Globus pallidus (tissue), 1 donor: ENCODE measurements around the gene KCNQ2.
"Not testable (repeated sequence)": the region's sequence is repeated elsewhere in the genome, so short reads cannot be mapped to it uniquely, and the experiment has no call there.

Experiments used
- DNase-seq: peaks from one replicate; pipeline ENCODE4 v3.0.0-alpha.2; 2015; ENCODE audit warnings: low spot score

KCNQ2 gene

DNA sequence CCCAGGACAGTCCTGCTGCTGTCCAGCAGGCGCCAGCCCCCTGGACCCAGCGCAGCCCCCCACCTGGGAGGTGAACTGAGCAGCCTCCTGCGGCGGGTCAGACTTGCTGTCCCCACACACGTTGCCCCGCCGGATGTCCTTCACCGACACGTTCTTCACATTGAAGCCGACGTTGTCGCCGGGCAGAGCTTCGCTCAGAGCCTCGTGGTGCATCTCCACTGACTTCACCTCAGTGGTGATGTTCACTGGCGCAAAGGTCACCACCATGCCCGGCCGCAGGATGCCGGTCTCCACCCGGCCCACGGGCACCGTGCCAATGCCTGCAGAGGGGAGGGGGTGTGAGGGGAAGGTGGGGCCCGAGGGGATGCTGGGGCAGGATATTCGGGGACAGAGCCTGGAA, 18.0 kb upstream of the KCNQ2 start:
- no peak for DNase-seq

DNA sequence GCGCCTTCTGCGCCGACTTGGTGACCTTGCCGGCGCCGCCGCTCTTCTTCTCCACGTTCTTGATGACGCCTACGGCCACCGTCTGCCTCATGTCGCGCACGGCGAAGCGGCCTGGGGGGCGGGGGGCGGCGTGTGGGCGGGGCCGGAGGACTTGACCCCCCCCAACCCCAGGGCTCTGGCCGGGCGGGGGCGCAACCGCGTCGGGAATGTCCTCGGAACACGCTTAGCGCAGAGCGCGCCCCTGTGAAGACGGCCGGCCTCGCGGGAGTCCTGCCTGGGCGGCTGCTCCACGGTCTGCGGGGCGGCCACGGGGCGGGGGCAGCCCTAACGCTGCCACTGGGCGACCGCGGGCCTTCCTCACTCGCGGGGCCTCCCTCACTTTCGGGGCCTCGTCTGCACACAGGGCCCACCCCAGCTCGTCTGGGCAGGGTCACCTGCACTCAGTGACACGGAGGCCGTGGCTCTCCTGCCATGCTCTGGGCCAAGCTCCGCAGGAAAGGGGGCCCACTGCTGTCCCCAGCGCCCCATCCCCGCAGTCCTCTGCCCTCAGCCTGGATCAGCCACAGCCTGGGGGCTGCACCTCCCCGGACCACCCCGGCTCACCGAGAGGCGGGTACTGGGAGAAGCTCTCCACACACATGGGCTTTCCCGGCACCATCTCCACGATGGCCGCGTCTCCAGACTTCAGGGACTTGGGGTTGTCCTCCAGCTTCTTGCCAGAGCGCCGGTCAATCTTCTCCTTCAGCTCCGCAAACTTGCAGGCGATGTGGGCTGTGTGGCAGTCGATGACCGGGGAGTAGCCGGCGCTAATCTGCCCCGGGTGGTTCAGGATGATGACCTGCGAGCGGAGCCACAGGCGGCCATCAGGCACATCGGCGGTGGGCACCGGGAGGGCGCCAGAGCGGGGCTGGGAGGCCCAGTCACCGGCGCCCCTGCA, 16.1 kb upstream of the KCNQ2 start:
- DNase-seq, result no peak

DNA sequence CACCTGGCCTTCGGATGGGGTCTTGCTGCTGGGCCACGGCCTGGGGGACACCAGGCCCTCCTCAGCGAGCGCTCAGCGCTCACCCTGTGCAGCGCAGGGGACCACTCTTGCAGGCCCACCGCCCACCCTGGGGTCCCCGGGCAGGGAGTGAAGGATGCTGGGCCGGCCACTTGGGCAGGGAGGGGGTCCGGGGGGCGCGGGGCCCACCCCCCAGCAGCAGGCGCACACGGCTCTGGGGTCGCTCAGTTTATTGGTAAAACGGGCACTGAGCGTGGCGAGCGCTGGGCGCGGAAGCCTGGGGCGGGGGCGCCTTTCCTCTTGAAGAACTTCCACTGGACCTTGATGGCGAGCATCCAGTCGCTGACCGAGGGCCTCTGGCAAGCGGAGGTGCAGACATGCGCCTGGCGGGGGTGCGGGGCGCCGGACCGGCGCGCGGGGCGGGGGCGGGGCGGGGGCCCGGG, 15.4 kb upstream of the KCNQ2 start:
- DNase-seq, result no peak

DNA sequence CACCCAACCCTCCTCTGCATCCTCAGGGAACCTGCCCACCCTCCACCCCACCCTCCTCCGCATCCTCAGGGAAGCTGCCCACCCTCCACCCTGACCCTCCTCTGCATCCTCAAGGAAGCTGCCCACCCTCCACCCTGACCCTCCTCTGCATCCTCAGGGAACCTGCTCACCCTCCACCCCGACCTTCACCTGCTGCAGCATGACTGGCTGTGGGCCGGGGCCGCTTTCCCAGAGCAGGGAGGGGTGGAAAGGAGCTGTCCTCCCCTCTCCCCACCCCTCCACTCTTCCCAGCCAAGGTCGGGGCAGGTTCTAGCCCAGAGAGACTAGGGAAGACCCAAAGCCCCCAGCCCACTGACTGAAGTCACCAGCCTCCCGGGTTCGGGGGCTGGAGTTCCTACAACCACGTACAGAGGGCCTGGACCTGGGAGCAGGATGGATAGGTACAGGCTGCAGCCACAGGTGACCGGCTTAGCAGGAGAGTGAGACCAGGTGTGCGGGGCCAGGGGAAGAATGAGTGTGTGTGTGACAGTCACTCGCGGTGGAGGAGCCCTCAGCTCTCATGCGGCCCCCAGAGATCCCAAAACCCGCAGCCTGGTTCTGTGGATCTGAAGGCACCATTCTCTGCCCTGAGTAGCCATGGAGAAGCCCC, 14.8 kb upstream of the KCNQ2 start:
- DNase-seq, result no peak

DNA sequence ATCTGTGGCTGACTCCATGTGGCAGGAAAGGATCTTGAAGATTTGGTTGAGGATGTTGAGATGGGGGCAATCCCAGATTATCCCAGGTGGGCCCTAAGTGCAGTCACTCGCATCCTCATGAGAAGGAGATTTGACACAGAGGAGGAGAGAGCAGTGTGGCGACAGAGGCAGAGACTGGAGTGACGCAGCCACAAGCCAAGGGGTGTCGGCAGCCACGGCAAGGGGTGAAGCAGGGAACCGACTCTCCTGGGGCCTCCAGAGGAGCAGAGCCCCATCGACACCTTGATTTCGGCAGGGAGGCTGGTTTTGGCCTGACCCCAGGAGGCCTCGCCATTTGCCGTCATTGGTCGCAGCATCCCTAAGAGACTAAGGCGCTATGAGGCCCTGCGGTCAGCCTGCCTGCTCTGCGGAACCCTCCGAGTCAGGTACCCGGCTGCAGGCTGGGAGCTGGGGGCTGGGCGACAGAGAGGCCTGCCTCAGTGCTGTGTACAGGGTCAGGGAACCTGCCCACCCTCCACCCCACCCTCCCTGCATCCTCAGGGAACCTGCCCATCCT, 13.9 kb upstream of the KCNQ2 start:
- DNase-seq, result no peak

DNA sequence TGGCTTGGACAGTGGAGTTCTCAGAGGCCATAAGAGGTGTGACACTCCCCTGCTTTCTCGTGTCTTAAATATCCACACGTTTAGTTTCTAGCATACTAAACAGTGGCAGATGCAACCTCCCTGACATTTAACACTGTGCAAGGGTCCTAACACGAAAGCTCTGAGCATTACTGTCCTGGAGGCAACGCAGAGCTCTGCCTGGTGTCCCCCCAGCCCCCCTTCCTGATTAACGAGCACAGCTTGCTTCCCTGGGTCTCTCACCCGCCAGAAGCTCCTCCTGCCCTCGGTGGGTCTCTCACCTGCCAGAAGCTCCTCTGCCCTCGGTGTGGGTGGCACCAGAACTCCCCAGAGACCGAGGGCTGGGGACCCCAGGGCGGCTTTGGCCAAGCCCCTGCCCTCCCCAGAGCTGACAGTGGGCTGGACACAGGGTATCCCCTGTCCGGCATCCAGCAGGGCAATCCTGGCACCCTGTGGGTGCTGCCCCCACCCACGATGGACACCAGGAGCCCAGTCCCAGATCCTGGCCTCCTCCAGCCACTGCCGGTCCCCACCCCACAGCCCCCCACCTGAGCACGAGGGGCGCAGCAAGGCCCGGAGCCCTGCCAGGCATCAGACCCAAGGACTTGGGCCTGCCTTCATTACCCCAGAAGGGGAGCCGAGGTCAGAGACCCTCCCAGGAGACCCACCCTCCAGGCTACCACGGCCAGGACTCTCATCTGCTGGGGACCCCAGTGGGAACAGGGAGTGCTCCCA, 12.4 kb upstream of the KCNQ2 start:
- no peak for DNase-seq

DNA sequence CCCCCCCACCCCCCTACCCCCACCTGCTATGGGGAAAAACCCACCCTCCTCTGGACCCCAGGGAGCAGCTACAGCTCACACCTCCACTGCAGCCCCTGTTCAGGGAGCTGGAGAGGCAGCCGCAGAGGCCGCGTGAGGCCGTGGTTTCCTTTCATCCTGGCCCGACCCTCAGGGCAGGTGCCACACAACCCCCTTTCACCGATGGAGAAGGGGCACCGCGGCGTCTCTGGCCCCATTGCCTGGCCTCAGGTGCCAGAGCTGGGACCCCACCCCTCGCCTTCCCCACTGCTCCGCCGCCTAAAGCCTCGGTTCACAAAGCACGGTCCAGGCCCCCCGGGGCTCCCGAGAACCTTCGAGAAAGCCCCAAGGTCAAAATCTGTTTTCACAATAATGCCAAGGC, 11.8 kb upstream of the KCNQ2 start:
- no peak for DNase-seq

DNA sequence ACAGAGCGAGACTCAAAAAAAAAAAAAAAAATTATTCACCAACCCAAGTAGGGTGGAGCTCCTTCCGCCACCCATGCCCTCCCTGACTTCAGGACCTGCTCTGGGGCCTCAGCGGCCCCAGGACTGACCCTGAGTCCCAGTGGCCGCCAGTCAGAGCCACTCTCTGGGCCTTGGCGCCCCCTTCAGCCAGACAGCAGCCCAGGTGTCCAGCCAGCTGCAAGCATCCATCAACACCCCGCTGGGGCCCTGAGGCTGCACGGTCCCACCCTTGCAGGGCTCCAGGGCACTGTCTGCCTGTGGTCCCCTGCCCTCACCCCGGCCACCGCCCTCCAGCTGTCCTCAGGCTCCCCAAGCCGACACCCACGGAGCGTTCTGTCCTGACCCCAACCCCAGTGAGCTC, 11.4 kb upstream of the KCNQ2 start:
- DNase-seq, result no peak

DNA sequence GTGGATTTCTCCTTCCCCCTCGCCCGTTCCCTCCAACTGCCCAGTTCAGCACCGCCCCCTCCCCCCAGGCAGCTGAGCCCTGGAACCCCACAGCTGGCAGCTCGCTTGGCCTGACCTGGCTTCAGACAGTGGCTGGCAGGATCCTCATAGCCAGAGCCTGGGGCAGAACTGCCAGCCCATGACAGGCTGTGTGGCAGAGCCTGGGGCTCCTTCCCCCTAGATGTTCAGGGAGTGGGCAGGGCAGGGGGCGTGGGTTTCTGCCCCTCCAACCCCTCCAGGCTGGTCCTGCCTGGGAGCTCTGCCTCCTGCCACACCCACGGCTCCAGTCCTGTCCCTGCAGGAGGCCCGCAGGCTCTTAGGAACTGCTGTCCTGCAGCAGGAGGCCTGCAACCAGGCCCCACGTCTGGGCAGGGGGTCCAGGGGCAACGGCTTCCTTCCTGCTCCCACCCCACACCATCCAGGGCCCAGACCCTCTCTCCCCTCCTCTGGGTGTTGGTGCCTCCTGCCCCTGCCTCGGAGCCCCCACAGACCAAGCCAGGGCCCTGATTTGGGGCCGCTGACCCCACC, 9.6 kb upstream of the KCNQ2 start:
- no peak for DNase-seq

DNA sequence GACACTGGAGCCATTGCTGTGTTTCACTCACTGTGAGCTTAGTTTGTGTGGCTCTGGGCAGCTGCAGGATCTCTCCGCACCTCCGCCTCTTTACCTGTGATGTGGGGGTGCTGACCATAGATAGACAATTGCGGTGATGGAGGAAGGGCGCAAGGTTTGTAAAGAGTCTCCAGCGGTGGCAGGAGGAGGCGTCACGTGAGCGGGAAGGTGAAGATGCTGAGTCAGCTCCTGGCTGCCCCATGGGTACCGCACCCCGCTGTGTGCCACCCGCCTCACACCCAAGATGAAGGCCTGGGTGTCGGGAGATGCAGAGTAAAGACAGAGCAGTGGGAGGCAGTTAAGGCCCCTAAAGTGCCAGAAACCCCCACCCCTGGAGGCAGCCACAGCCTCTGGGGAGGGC, 9.0 kb upstream of the KCNQ2 start:
- DNase-seq, result no peak

DNA sequence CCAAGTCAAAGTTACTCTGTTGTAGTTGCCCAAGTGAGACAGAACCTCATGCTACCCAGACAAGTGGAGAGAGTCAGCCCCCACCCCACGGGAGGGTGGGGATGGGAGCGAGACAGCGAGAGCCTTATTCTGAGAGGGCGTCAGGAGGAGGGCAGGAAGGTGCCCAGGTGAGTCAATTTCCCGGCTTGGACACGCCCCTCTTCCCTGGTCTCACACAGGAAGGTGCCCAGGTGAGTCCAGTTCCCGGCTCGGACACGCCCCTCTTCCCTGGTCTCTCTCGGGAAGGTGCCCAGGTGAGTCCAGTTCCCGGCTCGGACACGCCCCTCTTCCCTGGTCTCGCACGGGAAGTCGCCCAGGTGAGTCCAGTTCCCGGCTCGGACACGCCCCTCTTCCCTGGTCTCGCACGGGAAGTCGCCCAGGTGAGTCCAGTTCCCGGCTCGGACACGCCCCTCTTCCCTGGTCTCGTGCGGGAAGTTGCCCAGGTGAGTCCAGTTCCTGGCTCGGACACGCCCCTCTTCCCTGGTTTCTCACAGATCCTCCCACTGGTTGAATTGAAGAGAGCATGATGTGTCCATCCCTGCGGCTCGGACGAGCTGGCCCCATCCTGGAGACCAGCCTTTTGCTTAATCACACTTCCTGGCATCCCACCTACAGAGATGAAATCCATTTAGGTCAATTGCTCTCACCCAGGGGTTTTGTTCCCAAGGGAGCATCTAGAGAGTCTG, 7.4 kb upstream of the KCNQ2 start:
- not testable (repeated sequence) for DNase-seq

DNA sequence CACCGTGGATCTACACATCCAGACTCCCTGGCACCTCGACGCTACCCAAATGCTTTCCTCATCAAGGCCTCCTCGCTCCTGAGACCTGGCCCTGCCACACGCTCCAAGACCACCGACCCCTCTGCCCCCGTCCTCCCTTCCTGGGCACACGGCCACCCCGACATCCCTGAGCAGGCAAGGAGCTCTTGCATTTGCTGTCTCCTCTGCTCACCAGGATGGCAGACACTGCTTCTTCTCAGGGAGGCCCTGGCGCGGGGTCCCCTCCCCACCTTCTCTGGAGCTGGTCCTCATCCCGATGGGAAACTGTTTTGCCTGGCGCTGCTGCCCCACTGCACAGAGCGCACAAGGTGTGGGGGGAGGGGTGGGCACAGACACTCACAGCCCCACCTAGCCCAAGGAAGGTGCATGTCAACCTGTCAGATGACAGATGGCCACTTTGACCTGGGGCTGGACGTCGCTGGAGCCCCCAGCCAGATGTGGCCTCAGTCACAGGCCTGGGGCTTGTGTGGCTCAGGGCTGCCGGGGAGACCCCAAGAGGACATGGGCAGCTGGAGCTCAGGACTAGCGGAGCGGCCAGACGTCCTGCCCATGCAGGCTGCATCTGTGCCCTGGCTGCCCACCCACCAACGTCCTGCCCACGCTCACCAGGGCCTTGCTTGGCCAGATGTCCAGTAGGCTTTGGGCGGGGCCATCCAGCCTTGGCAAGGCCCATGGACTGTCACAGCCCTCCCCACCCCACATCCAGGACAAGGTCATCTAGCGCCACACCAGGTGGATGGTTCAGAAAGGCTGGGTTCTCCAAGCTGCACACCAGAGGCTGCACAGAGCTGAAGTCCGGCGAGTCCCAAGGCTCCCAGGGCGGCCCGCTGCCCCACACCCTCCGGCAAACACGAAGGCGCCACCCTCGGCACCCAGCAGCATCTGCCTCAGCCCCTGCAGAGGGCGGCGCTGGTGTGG, 6.2 kb upstream of the KCNQ2 start:
- no peak for DNase-seq

DNA sequence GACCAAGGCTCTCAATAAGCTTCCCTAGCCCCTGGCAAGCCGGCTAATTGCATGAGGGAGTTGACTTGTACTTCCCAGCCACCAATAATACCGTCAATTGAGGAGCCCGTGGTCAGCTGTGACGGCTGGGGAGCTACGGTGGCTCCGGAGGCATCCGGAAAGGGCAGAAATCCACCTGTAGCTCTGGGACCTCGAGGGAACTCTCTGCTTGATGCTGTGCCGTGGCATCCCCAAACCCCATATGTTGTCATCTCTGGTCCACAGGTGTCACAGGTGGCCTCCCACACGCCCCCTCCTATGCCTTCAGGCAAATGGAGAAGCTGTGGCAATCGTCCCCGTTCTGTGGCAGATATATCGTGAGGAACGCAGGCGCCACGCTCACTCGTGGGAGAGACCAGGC, 5.5 kb upstream of the KCNQ2 start:
- no peak for DNase-seq

DNA sequence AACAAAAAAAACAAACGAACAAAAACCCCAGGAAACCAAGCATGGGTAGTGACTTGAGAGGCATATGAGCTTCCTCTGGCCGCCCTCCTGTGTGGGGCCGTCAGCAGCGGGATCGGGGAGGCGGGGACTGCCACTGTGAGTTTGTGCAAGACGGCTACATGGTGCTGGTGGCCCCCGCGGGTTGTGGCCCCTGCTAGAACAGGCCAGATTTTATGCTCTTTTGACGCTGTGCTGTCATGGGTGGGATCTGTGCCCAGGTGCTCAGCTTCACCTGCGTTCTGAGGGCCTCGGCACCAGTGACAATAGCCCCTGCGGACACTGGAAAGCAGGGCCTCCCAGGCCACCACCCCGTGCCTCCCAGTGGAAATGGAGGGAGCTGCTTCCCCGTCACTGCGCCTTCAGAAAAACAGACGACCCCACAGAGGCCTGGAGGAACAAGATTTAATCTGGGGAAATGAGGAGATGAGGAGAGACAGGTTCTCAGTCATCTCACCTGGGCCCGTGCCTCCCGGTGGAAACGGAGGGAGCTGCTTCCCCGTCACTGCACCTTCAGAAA, 4.7 kb upstream of the KCNQ2 start:
- DNase-seq, result no peak

DNA sequence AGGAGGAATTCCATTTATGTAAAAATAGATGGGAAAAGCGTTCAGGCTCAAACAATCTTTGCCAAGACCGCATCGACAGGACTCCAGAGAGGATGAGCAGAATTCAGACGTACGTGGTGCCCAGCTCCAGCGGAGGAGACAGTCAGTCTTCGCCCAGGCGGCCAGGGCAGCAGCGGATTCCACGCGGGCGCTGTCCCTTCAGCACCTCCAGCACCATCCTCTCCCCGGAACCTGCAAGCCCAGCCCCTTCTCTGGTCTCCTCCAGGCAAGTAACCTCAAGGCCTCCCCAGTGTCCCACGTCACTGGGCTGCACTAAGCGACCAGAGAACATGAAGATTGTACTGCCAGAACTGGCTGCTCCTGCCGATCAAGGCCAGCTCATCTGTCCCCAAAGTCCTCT, 2.8 kb upstream of the KCNQ2 start:
- no peak for DNase-seq

DNA sequence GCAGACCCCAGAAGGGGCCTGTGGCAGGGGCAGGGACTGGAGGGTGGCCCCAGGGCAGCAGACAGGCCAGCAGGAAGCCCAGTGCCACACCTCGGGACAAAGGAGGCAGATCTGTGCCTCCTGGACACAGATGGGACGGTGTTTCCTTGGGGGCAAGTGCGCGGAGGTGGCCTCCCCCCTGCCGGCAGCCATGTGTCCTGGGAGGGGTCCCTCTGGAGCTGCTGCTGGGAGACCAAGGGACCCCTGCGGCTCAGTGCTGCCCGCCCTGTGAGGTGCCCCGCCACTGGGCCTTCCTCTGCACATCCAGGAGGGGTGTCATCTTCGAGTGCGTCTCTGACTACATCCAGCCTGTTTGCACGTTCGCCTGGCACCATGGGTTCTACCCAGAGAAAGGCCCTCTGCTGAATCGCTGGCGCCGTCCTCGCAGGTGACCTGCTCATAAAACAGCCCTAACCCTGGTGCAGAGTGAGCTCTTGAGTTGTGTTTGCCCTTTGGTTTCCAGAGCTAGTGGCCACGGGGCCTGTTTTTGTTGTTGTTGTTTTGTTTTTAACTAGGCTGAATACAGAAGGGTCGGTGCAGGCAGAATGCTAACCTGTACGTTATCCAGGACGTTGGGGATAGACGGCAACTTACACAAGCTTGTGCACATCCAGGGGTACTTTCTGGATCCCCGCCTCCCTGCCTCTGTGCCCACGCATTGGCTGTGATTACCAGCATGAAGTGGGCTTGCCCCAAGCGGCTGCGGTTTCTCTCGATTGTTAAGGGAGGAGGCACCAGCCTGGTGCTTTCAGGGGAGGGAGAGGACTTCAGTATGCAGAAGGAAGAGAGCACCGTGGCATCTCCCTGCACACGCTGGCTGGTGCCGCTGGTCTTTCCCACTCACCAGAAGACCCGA, 1.3 kb upstream of the KCNQ2 start:
- no peak for DNase-seq

DNA sequence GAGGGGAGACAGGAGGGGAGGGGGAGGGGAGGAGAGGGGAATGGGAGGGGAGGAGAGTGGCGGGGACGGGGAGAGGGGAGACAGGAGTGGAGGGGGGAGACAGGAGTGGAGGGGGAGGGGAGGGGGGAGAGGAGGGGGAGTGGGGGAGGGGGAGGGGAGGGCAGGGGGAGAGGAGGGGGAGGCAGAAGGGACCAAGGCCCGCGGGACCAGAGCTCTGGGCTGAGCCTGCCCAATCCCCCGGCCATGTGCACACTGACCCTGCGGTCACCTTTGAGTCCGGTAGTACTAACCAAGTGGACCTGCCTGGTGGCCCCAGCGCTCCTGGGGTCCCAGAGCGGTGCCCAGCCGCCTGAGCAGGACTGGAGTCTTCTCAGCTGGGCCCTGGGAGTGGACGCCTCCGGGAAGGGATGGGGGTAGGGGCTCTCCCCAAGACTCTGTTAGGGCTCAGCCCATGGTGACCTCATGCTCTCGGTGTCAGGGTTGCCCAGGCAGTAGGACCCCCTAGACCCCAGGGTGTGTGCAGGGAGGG, 471 bp upstream of the KCNQ2 start:
- no peak for DNase-seq

DNA sequence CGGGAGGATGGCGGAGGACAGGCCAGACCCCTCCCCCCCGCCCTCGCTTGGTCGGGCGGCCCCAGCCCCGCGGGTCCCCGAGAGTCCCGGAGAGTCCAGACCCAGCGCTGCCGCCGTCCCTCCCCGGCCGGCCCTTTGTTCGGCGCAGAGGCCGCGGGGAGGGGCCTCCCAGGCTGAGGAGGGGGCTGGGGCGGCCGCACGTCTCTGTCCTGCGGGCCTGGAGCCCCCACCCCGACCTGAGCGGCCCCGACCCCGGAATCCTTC, 806 bp downstream of the KCNQ2 start:
- no peak for DNase-seq
